Neural cell (in vitro differentiated cells): ENCODE measurements around the gene STIL.

Experiments
- EP300 ChIP-seq: fragments of 450-650 bp; conservative IDR thresholded peaks from 2 replicates; pipeline ENCODE4 v1.6.1; 2014; ENCODE audit warnings: antibody characterized with exemption, mild to moderate bottlenecking, moderate library complexity; ENCODE audit not compliant: poor library complexity, severe bottlenecking
- EZH2 ChIP-seq: fragments of 200-600, 300-800 bp; shearing (Covaris generic), sonication (generic); IDR thresholded peaks from 2 replicates; pipeline ENCODE4 v1.6.1; 2014; ENCODE audit warnings: antibody characterized with exemption, low read length, borderline replicate concordance, mild to moderate bottlenecking; ENCODE audit not compliant: insufficient read depth, poor library complexity, severe bottlenecking
- MXI1 ChIP-seq: fragments of 450-650 bp; conservative IDR thresholded peaks from 2 replicates; pipeline ENCODE4 v1.6.1; 2014; ENCODE audit warnings: antibody characterized with exemption, mild to moderate bottlenecking; ENCODE audit not compliant: poor library complexity, severe bottlenecking
- TF ChIP-seq, protein P1 (sequence below): fragments of 450-650 bp; IDR thresholded peaks from 2 replicates; pipeline ENCODE4 v1.5.1; 2014; ENCODE audit warnings: antibody characterized with exemption, mild to moderate bottlenecking, moderate library complexity; ENCODE audit not compliant: poor library complexity, severe bottlenecking

DNA sequence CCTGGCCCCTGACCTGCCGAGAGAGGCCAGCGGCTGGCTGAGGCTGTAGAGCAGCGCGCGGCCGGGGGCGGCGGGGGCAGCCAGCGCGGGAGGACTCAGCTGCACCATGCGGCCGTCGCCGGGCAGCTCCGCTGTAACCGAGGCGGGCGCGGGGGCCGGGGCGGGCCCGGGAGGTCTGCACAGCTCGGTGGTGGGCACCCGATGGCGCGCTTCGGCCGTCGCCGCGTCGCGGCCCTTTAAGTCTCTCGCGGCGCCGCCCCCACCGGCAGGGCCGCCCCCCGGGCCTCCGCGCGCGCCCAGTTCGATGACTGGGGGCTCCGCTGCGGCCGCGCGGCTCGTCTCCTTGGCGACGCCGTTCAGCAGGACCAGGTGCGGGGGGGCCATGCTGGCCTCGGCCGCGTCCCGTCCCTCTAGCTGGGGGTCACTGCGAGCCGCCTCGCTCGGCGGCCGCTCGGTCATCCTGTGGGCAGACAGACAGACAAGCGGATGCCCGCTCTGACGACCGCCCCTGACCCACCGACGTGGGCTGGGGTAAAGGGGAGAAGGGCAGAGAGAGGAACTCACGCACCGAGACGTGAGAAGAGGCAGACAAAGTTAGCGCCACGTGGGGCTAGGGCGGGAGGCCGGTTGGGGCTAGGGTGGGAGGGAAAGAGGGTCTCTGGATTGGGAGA, 88.4 kb downstream of the STIL start:
- TF ChIP-seq, protein P1, sequence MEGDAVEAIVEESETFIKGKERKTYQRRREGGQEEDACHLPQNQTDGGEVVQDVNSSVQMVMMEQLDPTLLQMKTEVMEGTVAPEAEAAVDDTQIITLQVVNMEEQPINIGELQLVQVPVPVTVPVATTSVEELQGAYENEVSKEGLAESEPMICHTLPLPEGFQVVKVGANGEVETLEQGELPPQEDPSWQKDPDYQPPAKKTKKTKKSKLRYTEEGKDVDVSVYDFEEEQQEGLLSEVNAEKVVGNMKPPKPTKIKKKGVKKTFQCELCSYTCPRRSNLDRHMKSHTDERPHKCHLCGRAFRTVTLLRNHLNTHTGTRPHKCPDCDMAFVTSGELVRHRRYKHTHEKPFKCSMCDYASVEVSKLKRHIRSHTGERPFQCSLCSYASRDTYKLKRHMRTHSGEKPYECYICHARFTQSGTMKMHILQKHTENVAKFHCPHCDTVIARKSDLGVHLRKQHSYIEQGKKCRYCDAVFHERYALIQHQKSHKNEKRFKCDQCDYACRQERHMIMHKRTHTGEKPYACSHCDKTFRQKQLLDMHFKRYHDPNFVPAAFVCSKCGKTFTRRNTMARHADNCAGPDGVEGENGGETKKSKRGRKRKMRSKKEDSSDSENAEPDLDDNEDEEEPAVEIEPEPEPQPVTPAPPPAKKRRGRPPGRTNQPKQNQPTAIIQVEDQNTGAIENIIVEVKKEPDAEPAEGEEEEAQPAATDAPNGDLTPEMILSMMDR, result no peak
- TF ChIP-seq MXI1 (no peak), EZH2 (peak; percentile 81), EP300 (no peak)
